Amygdala (tissue), 56 donors: ENCODE measurements around the gene PCCA.
"Not testable (repeated sequence)": the region's sequence is repeated elsewhere in the genome, so short reads cannot be mapped to it uniquely, and the experiment has no call there.

ENCODE experiments used
- DNase-seq, 56 donors: peaks; one replicate each; lab custom pipeline; 2025; lab: John Stamatoyannopoulos, UW

Gene PCCA

DNA sequence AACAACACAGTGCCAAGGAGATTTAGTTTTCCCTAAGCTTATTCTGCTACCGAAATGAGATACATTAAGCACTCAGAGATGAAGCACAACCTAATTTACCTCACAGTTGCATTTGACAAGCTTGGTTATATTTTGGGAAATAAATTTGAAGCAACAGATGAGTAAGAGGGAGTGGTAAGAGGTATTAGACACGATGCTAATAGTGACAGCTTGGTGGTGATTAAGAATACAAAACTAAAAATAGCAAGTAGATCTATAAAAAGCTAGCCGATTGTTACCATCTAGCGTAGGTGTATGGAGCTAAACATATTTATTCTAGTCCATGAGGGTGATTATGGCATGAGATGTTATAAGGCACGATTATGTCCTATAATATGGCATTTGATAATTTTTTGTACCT is 208.5 kb downstream of the PCCA start:
- no peak for DNase-seq

DNA sequence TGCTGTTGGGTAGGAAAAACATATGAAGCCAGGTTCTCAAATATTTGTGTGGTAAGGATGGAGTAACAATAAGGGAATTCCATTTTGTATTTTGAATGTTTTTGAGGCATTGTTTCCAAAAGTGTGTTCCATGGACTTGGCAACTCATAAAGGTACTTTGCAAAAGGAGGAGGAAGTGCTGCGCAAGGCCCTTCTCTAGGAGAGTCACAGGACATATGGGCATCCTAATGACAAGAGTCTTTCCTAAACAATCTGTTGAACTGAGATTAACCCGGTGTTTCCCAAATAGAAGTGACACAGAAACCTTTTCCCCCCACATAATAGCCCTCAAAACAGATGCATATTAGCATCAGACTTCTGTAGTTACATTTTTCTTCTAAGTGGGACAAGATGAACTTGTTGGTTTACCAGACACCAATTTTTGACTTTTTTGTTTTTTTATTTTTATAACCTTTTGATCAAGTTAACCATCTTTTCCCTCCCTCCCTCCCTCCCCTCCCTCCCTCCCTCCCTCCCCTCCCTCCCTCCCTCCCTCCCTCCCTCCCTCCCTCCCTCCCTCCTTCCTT is 209.3 kb downstream of the PCCA start:
- DNase-seq, result no peak

DNA sequence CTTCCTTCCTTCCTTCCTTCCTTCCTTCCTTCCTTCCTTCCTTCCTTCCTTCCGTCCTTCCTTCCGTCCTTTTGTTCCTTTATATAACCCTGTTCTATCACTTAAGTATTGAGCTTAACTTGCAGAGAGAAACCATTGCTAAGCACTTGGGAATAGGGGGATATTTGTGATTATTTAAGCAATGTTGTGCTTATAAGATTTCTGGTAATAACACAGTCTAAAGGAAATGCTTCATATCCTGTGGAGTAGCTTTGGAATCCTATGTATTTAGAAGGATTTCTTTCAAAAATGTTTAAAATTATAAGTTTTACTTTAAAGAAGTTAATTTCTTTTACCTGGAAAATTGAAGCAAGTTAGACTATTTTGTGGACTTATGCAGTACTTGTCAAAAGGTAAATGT is 209.8 kb downstream of the PCCA start:
- no peak for DNase-seq

DNA sequence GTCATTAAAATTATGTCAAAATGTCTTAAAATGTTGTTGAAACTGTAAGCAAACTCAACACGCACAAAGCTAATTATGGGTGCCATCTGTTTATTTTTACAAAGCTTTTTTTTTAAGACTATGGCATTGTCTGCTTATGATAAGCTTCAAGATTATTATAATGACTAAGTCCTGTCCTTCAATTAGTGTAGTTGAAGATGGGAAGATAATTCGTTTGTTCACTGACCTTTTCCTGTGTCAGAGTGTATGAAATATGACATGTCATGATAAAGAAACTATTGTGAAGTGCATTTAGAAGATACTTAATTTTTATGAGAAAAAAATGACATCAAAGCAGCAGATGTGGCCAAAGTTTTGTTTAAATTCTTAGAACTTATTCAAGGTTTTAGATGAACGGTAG is 211.3 kb downstream of the PCCA start:
- no peak for DNase-seq

DNA sequence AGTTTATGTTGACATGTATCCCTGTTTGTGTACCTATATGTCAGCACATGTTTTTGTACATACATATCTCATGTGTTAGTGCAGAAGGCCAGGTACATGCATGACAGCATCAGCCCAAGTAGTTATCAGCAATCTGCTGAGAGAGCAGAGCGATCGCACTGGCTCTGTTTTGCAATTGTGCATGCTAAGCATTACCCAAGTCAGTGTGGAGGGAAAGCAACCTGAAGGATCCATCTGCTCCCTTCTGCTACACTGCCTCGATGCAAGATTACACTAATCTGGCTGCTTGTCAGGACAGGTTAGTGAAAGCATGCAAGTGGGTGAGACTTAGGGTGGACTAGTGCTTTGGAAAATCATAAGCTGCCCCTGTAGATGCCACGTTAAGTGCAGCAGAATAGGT is 211.8 kb downstream of the PCCA start:
- DNase-seq, result no peak

DNA sequence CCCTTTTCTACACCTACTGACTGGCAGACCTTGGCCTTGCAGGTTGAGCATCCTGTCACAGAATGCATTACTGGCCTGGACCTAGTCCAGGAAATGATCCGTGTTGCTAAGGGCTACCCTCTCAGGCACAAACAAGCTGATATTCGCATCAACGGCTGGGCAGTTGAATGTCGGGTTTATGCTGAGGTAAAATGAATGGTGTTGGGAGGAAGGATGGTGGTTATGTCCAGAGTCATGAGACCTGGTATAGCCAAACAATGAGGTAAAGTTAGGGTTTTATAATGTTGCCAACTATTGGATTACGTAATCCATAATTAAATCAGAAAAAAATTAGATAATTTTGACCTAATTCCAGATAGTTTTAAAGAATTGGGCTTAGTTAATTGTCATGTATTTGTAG is 212.5 kb downstream of the PCCA start:
- no peak for DNase-seq

DNA sequence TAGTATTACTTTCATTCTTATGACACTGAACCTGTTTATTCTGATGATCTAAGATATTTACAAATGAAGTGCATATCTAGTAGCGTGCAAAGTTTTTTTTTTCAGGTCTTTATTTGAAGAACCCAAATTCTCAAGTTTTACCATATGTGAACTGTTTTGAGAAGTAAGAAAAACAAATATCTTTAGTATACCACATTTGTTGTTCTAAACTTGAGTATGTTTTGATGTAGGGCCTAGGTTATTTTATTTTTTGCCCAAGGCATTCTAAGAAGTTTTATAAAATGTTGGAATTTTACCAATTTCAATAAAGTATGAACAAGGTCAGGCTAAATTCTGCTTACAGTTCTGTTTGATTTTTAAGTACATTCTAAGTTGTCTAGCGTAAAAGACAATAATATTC is 213.5 kb downstream of the PCCA start:
- no peak for DNase-seq

DNA sequence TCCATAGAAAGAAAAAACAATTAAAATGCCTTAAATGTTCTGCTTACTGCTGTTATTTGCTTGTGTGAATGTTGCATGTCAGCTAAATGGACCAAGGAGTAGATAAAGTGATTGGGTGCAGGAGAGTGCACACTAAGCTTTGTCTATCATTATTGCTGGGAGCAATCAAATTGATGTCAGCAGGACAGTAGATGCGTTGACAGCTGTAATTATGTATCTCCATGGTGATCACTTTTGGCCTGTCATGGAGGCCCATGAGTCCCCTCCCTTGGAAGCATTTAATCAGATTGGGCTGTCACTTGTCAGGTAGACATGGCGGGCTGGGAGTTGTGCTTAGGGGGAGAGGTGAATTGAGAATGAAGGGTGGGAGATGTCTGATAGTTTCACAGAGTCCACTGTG is 215.3 kb downstream of the PCCA start:
- DNase-seq, result no peak

DNA sequence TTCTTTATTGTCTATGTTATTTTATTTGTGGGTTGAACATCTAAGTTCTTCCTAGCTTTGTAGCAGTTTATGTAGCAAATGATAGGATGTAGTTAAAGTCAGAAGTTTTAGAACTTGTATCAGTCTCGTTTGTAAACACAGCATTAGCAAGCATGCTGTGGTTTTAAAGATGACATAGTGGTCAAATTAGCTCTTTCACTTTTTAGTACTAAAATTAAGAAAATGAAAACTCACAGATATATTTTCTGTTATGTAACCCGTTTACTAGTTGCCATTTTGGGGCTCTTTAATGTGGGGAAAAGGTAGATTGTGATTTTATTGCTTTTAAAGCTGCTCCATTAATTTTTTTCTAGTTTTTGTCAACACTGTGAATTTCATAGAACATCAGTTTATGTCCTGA is 216.5 kb downstream of the PCCA start:
- no peak for DNase-seq

DNA sequence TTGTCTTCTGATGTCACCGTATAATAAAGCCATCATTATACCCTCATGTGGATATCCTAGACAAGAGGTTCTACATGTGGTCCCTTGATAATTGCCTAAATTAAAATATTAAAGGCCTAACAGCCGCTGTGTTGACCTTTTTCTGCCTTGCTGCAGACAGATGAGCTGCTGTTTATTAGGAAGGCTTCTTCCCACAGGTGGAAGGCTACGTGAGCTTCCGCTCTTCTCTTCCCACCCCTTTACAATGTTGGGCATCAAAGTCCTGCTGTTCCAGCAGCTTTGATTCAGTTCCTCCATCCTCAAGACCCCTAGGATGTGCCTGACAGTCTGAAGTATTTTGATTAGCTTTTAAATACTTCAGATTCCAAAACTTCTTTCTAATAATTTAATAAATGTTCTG is 217.1 kb downstream of the PCCA start:
- no peak for DNase-seq

DNA sequence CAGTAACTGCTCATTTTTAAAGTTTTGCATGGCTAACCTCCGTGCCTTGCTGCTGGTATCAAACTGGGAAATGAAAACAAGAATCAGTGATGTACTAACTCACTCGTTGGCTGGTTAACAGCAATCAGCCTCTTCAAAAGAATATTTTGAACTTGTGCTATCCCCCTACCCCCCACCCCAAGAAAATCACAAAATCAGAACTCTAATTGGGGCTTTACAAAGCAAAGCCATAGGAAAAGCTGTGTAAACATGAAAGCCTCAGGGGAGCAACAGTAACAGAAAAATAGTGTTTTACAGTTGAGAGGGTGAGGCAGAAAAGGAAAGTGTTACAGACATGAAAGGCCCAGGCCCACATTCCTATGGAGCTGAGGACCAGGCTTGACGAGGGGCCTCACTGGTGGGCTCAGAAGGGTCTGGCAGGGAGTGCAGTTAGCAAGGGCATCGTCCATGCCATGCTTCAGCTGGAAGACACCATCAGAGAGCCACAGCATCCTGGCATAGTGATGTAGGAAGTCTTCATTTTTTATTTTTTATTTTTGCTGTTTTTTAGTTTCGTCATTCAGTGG is 217.6 kb downstream of the PCCA start:
- no peak for DNase-seq

DNA sequence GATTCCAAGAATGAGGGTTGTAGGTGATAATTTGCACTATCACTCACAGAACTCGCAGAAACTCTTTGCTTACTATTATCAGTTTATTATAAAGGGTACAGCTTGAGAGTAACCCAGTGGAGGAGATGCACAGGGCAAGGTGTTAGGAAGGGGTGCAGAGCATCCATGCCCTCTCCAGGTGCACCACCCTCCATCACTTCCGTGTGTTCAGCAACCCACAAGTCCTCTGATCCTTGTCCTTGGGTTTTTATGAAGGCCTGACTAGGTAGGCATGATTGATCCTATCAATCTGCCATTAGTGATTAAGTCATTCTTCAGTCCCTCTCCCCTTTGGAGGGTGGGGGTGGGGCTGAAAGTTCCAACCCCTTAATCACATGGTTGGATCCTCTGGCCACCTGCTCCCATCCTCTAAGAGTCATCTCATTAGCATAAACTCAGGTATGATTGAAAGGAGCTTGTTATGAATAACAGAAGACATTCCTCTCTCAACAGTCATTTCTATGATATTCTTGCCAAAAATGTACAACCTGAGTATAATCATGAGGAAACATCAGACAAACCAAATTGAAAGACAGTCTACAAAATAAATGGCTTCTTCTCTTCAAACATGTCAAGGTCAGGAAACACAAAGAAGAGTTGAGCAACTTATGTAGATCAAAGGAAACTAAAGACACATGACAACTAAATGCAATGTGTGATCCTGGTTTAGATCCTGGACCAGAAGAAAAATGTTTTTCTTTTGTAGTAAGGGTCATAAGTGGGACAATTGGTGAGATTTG is 225.4 kb downstream of the PCCA start:
- no peak for DNase-seq

DNA sequence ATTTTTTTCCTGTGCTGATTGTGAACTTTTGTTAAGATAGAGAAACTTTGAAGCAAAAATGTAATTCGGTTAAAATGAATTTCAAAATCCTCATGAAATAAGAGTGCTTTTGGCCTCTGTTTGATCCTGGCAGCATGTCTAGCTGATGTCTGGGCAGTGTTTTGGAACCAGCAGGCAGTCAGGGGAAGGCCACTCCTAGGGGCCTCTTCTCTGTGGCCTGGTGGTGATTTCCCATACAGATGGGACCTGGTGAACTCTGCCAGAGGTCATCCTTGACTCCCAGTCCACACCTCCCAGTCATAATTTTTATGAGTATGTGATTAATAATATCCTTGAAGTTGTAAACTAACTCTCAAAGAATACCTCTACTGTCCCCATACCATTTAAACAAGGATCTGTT is 226.6 kb downstream of the PCCA start:
- DNase-seq, result no peak

DNA sequence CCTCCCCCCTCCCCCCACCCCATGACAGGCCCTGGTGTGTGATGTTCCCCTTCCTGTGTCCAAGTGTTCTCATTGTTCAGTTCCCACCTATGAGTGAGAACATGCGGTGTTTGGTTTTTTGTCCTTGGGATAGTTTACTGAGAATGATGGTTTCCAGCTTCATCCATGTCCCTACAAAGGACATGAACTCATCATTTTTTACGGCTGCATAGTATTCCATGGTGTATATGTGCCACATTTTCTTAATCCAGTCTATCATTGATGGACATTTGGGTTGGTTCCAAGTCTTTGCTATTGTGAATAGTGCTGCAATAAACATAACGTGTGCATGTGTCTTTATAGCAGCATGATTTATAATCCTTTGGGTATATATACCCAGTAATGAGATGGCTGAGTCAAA is 229.6 kb downstream of the PCCA start:
- not testable (repeated sequence) for DNase-seq

DNA sequence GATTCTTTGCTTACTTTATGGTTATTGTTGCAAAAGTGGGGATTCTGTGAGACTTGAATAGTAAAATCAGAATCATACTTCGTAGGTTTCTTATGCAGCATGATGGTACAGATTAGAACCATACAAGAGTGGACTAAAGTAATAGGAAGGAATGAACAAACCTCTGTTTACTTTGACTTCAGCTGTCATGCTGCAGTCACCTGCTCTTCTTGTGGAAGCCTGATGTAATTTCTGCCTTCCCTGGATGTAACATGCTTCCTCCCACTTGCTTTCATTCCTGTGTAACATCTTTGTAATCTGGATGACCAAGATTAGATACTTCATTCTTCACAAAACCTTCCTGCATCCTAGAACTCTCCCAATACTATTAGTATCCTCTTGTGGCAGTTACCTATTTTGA is 235.0 kb downstream of the PCCA start:
- DNase-seq, result no peak

DNA sequence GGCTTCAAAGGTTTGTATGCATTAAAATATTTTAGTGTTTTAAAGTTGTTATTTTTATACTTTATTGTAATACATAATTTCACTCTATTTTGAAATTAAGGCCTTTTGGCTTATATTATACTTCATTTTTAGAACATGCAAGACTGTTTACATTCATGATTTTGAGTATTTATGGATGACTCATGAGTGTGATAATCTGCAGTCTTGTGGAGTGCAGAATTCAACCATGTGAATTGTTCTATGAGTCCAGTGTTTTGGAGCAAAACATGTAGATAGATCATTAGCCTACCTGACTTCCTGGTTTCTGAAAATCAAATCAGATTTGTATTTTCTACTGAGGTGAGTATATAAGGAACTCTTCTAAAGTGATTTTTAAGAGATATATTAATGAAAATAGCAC is 241.8 kb downstream of the PCCA start:
- DNase-seq, result no peak

DNA sequence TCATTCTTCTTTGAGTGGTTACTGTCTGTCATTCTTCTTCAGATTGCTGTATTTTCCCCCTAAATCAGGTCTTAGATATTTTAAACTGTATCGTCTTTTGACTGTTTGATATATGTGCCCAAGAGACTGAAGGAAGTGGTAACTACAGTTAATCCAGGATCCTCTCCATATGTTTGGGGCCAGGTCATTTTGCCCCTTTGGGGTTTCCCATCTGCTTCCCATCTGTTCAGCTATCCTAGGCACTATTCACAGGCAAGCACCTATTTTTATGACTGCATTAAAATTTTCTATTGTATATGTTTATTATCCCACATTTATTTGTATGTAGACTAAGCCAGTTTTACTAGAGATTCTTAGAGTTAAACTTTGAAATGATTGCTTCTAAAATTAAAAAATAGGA is 244.2 kb downstream of the PCCA start:
- DNase-seq, result no peak

DNA sequence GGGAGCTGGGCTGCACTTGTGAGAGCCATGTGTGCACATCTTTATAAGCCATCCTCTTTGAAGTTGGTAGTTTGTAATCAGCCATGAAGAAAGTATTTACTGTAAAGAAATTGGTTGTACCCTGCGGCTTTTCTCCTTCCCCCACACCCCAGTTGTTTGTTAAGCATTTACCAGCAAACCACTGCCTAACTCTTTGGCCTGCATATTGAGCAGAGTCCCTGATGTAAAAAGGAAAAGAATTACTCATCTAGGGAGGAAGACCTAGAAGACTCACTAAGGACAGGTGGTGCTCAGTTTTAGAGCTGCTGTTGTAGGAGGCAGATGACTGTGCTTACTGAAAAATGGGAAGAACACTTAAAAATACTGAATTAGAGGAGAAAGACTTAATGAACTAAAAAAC is 245.3 kb downstream of the PCCA start:
- DNase-seq, result no peak

DNA sequence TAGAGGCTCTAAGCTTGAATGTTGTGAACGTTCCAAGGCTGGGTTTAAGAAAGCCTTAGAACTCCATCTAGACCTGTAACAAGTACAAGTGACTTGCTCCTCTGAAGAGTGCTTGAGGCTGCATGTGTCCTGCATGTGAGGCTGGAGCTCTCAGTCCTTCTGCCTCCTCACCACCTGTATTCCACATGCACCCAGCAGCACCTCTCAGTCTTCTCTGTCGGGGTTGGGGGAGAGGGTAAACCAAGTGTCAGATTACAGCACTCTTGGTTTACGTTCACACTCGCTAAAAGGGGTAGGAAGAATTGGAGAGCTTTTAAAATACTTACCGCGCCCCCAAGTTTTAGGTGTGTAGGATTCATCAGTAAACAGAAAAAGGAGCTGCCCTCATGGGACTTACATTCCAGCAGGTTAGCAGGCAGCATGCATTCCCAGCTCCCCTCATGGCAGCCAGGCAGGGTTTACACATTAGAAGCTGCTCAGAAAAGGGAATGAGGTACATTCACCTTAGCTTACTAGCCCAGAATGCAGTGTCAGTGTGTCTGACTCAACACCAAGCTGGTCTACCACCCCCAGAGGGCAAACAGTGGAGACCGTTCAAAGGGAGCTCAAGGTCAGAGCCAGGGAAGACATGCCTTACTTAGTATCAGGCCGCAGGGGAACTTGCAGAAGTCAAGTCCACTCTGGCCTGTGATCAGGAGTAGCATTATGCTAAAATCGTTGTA is 248.1 kb downstream of the PCCA start:
- no peak for DNase-seq

DNA sequence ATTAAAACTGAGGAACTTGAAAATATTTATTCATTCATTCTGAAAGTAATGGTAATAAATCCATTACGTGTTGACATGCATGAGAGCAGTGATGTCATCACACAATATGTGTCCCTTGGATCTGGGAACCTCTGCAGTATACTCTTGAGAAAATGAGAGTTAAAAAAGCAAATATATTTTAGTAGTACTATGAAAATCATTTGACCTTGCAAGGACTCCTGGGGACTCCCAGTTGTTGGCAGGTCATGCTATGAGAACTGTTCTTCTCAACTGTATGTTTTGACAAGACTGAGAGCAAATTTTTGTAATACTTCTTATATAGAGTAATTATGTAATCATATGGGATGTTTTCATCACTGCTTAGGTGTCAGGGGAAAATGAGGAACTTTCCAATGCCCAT is 249.4 kb downstream of the PCCA start:
- DNase-seq, result no peak

DNA sequence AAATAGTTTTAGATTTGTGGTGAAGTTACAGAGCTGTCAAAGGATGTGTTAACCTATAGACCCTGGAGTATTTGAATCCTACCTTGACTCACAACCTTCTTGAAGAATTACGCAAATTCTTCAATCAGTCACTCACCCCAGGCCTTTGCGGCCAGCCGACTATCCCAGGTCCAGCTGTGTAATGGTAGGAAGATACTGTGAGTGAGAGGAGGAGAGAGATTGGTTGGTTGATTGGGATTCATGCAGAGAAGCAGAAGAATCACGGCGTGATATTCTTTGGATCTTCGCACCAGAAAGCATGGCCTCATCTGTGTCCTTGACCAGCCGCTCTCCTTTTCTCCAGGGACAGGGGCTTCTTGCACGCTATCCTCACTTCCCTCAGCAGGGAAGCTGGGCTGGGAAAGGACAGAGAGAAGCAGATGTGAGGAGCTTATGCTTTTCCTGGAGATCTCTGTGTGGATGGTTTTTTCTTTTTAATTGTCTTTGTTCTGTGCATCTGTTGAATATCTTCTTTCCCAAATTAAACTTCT is 250.6 kb downstream of the PCCA start:
- DNase-seq, result no peak

DNA sequence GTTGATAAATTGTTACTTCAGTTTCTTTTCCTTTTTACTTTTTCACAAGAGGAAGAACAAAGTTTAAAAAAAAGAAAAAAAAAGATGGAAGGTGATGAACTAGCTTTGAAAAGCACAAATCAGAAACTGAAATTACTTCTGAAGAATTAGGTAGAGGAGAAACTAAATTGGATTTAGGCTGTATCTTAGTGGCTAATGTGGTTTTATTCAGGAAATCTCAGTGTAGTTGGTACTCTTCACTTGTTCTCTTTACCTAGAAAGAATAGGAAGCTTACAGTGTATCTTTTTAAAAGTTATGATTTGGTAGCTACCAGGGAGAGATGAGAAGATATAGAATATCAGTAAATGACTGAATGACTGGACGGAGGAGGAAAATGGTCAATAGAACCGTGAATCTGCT is 252.0 kb downstream of the PCCA start:
- no peak for DNase-seq
